Ascending aorta (tissue), 2 donors: ENCODE results near the gene TXK. TPM values are rescaled to one million over a fixed set of nuclear protein-coding genes. Genes with fewer than 3 reads are reported as not detected.

Experiments
- DNase-seq, 2 donors: peaks; one replicate each; pipeline ENCODE4 v3.0.0-alpha.2; 2019; ENCODE audit warnings: low spot score in 2 of 2
- H3K27ac ChIP-seq, 2 donors: fragments of 200-600 bp; sonication (generic); one replicate each; pipeline ENCODE4 v1.5.1; 2016 to 2017; ENCODE audit warnings: mild to moderate bottlenecking in 1 of 2
- H3K27me3 ChIP-seq: fragments of 200-600 bp; sonication (generic); one replicate; pipeline ENCODE4 v1.5.1; 2017
- H3K36me3 ChIP-seq, 2 donors: fragments of 200-600 bp; sonication (generic); one replicate each; pipeline ENCODE4 v1.5.1; 2016
- H3K4me1 ChIP-seq, 2 donors: fragments of 200-600 bp; sonication (generic); one replicate each; pipeline ENCODE4 v1.5.1; 2016 to 2017; ENCODE audit warnings: mild to moderate bottlenecking in 1 of 2
- H3K4me3 ChIP-seq, 2 donors: fragments of 200-600 bp; sonication (generic); one replicate each; pipeline ENCODE4 v1.5.1; 2016 to 2017; ENCODE audit warnings: mild to moderate bottlenecking in 1 of 2
- H3K9me3 ChIP-seq, 2 donors: fragments of 200-600 bp; sonication (generic); one replicate each; pipeline ENCODE4 v1.5.1; 2016
- intact Hi-C: fragments of 100-400 bp; cut with DNase I; formaldehyde crosslinking; loops from one replicate; pipeline ENCODE4 v1.15.1; 2023
- total RNA-seq: library from RNA; depleted of rRNA; stranded (reverse); fragments of >200 nt; gene quantifications from one replicate; pipeline ENCODE4 v1.1.0, GENCODE V29; 2016
- TF ChIP-seq, protein P1 (sequence below), 3 experiments: fragments of 200-600 bp in 2 of 3; fragments of 450-650 bp in 1 of 3; sonication (generic) in 2 of 3; IDR thresholded peaks; one replicate each; pipeline ENCODE4 v1.5.1; 2016 to 2019; ENCODE audit warnings: antibody characterized with exemption in 3 of 3, mild to moderate bottlenecking in 1 of 3, moderate library complexity in 1 of 3

The TXK gene
- total RNA-seq, 1 donor from 2014 or later: not detected

DNA sequence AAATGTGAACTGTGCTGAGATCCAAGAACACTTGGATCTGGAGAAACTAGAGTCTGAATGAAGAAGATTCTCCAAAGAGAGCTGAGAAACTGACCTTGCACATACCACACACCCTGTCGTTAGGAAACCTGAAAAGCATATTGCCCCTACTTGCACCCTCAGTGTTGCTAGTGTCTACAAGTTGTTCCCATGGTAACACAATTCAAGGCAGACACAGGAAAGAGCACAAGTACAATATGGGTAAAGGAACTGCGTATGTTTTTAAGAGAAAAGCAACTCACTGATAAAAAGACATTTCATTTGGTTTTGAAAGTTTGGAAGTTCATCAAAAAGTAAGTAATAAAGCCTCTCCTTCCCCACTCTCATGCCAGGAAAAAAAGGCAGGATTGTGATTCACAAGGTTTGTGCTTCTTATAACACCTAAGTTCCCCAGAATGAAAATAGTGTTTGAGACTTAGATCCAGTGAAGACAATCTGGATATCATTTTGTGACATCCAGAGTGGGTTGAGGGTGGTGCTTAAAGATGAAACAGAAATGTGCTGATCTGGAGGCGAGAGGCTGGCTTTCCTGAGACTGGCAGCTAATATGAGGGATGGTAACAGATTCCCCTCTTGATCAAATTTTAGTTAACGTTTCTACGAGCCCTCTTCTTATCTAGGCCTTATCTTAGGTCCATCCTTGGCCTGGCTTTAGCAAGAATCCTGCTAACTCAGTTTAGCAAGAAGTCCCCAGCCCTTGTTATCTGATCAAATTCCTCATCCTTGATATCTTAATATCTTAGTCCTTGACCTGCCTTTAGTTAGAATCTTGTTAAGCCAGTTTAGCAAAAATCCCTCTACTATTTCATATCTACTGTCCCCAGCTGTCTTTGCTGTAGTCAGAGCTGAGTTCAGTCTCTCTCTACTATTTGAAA lies 75.2 kb downstream of the TXK start:
- Histone ChIP-seq H3K27ac (no peak overlapping the region), H3K4me3 (no peak overlapping the region), H3K36me3 (no peaks in the 10 kb centered on the region), H3K27me3 (no peaks in the 10 kb centered on the region), H3K9me3 (peaks cover 0 to 3% of the 10 kb centered on the region in 2 donors), H3K4me1 (no peaks in the 10 kb centered on the region)
- no peak for DNase-seq
- intact Hi-C loops: no loop called here
- TF ChIP-seq, protein P1, sequence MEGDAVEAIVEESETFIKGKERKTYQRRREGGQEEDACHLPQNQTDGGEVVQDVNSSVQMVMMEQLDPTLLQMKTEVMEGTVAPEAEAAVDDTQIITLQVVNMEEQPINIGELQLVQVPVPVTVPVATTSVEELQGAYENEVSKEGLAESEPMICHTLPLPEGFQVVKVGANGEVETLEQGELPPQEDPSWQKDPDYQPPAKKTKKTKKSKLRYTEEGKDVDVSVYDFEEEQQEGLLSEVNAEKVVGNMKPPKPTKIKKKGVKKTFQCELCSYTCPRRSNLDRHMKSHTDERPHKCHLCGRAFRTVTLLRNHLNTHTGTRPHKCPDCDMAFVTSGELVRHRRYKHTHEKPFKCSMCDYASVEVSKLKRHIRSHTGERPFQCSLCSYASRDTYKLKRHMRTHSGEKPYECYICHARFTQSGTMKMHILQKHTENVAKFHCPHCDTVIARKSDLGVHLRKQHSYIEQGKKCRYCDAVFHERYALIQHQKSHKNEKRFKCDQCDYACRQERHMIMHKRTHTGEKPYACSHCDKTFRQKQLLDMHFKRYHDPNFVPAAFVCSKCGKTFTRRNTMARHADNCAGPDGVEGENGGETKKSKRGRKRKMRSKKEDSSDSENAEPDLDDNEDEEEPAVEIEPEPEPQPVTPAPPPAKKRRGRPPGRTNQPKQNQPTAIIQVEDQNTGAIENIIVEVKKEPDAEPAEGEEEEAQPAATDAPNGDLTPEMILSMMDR (IDR thresholded peaks at IDR 0.05): no peak

DNA sequence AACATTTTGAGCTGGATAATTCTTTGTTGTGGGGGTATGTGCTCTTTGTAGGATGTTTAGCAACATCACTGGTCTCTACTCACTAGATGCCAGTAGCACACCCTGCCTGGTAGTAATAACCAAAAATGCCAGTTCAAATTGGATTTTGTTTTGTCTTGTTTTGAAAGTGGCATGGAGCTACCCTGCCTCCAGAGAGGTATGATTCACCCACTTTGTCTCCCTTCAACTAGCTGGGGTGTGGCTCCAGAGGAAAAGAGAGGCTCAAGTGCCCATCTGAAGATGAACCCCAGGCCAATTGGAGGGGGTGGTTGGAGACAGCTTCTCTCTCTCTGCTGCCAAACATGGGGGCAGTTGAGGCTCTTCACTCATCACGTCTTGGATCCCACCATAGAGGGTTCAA lies 83.0 kb downstream of the TXK start:
- H3K4me1 ChIP-seq: no peaks in the 10 kb centered on the region
- no peak overlapping the region for H3K27ac ChIP-seq
- no peak for DNase-seq
- no peaks in the 10 kb centered on the region for H3K36me3 ChIP-seq
- H3K9me3 ChIP-seq: no peaks in the 10 kb centered on the region
- intact Hi-C loops: no loop called here
- TF ChIP-seq, protein P1 (IDR thresholded peaks at IDR 0.05): no peak
- no peak overlapping the region for H3K4me3 ChIP-seq
- H3K27me3 ChIP-seq: no peaks in the 10 kb centered on the region

GRCh38 chr4:48049483-48049882 lies 84.6 kb downstream of the TXK start:
- Histone ChIP-seq H3K4me1 (no peaks in the 10 kb centered on the region), H3K4me3 (no peak overlapping the region), H3K9me3 (no peaks in the 10 kb centered on the region), H3K36me3 (no peaks in the 10 kb centered on the region), H3K27me3 (no peaks in the 10 kb centered on the region), H3K27ac (no peak overlapping the region)
- TF ChIP-seq, protein P1 (IDR thresholded peaks at IDR 0.05): no peak
- DNase-seq: no peak
- intact Hi-C loops: no loop called here

GRCh38 chr4:48047896-48048295 lies 86.2 kb downstream of the TXK start:
- H3K27ac ChIP-seq: no peak overlapping the region
- no peaks in the 10 kb centered on the region for H3K36me3 ChIP-seq
- no peak for DNase-seq
- TF ChIP-seq, protein P1 (IDR thresholded peaks at IDR 0.05): no peak
- H3K27me3 ChIP-seq: no peaks in the 10 kb centered on the region
- H3K4me1 ChIP-seq: no peaks in the 10 kb centered on the region
- no peaks in the 10 kb centered on the region for H3K9me3 ChIP-seq
- no peak overlapping the region for H3K4me3 ChIP-seq
- intact Hi-C loops: no loop called here

DNA sequence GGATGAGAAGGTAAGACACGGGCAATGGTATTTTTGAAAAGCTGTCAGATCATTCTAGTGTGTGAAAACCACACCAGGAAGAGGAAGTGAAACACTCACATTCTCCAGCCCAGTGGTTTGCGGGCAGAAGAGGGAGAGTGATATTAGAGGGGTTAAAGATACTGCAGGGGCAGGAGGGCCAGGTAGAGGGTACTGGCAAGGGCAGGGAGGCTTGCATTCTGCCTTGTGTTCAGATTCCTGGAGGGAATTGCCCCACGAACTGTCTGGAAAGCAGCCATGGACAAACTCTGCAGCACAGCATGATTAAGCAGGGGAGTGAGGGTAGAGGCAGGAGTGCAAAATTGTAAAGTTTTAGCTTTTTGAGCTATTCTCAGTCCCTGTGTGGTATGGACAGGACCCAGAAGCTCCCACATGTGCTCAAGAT lies 86.6 kb downstream of the TXK start:
- intact Hi-C loops: no loop called here
- H3K9me3 ChIP-seq: no peaks in the 10 kb centered on the region
- H3K36me3 ChIP-seq: no peaks in the 10 kb centered on the region
- no peaks in the 10 kb centered on the region for H3K27me3 ChIP-seq
- DNase-seq: no peak
- no peaks in the 10 kb centered on the region for H3K4me1 ChIP-seq
- no peak overlapping the region for H3K4me3 ChIP-seq
- H3K27ac ChIP-seq: no peak overlapping the region
- TF ChIP-seq, protein P1 (IDR thresholded peaks at IDR 0.05): no peak
